PFSK-1 (cell line): Measurements from ENCODE around the gene KIF23.

Source experiments
- FOXP2 ChIP-seq: optimal IDR thresholded peaks from 2 replicates; pipeline ENCODE3; 2011; ENCODE audit warnings: borderline replicate concordance, control low read depth, inconsistent platforms; ENCODE audit not compliant: insufficient read depth; ENCODE audit errors: extremely low read length, extremely low read depth
- POLR2AphosphoS5 ChIP-seq: IDR thresholded peaks from 2 replicates; pipeline ENCODE4 v1.6.1; 2012; ENCODE audit warnings: low read depth, mild to moderate bottlenecking, control low read depth, low read length, moderate library complexity
- SIN3A ChIP-seq: IDR thresholded peaks from 2 replicates; pipeline ENCODE4 v1.6.1; 2012; ENCODE audit warnings: mild to moderate bottlenecking, low read length, moderate library complexity, borderline replicate concordance; ENCODE audit not compliant: insufficient read depth
- TAF1 ChIP-seq: IDR thresholded peaks from 2 replicates; pipeline ENCODE4 v1.6.1; 2012; ENCODE audit warnings: low read length, control low read depth, borderline replicate concordance; ENCODE audit not compliant: insufficient read depth
- TF ChIP-seq, protein P1 (sequence below), 2 experiments: IDR thresholded peaks; 2 replicates each; pipeline versions ENCODE4 v1.6.1 to v1.8.0; 2011 to 2012; ENCODE audit warnings: low read depth in 2 of 2, low read length in 2 of 2, control low read depth in 1 of 2, inconsistent platforms in 1 of 2, mild to moderate bottlenecking in 1 of 2, moderate library complexity in 1 of 2; ENCODE audit not compliant: insufficient read depth in 1 of 2

KIF23 gene

DNA sequence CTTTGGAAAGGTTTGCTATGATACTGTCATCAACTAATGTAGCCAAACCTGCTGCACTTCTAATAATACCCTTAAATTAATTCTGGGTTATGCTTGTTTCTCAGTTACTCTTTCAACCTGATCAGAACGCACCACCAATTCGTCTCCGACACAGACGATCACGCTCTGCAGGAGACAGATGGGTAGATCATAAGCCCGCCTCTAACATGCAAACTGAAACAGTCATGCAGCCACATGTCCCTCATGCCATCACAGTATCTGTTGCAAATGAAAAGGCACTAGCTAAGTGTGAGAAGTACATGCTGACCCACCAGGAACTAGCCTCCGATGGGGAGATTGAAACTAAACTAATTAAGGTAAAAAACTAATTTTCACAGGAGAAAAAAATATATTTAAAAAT, 30.5 kb downstream of the KIF23 start:
- TF ChIP-seq TAF1 = no peak

GRCh38 chr15:69446953-69447352, 32.8 kb downstream of the KIF23 start:
- no peak for TF ChIP-seq TAF1
- TF ChIP-seq FOXP2 = no peak
- no peak for TF ChIP-seq SIN3A
- TF ChIP-seq, protein P1, sequence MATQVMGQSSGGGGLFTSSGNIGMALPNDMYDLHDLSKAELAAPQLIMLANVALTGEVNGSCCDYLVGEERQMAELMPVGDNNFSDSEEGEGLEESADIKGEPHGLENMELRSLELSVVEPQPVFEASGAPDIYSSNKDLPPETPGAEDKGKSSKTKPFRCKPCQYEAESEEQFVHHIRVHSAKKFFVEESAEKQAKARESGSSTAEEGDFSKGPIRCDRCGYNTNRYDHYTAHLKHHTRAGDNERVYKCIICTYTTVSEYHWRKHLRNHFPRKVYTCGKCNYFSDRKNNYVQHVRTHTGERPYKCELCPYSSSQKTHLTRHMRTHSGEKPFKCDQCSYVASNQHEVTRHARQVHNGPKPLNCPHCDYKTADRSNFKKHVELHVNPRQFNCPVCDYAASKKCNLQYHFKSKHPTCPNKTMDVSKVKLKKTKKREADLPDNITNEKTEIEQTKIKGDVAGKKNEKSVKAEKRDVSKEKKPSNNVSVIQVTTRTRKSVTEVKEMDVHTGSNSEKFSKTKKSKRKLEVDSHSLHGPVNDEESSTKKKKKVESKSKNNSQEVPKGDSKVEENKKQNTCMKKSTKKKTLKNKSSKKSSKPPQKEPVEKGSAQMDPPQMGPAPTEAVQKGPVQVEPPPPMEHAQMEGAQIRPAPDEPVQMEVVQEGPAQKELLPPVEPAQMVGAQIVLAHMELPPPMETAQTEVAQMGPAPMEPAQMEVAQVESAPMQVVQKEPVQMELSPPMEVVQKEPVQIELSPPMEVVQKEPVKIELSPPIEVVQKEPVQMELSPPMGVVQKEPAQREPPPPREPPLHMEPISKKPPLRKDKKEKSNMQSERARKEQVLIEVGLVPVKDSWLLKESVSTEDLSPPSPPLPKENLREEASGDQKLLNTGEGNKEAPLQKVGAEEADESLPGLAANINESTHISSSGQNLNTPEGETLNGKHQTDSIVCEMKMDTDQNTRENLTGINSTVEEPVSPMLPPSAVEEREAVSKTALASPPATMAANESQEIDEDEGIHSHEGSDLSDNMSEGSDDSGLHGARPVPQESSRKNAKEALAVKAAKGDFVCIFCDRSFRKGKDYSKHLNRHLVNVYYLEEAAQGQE (IDR thresholded peaks at IDR 0.05; ENCODE audit: insufficient read depth in 1 of 2, low read depth in 2 of 2, low read length in 2 of 2) = no peak
- TF ChIP-seq POLR2AphosphoS5 = no peak

DNA sequence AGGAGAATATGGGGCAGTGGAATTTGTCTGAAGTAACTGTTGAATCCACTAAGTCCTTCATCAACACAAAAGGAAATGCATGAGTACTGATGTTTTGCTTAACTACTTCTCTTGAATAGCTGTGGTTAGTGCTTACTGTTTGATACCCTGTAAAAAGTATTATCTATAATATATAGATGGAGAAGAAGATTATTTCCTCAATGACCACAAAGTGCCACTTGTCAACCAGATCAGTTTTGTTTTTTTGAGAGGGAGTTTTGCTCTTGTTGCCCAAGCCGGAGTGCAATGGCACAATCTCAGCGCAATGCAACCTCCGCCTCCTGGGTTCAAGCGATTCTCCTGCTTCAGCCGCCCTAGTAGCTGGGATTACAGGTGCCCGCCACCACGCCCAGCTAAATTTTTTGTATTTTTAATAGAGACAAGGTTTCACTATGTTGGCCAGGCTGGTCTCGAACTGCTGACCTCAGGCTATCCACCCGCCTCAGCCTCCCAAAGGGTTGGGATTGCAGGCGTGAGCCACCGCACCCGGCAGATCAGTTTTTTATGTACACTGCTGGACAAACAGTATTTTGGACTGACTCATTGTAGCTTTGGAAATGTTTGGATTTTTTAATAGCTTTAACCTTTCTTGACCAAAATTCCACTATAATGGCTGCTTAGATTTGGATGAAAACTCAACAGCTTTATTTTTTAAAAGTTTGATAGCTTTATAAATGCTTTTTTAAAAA, 37.0 kb downstream of the KIF23 start:
- TF ChIP-seq, protein P1 (IDR thresholded peaks at IDR 0.05; ENCODE audit: insufficient read depth in 1 of 2, low read depth in 2 of 2, low read length in 2 of 2) = no peak
- no peak for TF ChIP-seq SIN3A
- TF ChIP-seq FOXP2 = no peak
- no peak for TF ChIP-seq POLR2AphosphoS5
- no peak for TF ChIP-seq TAF1

DNA sequence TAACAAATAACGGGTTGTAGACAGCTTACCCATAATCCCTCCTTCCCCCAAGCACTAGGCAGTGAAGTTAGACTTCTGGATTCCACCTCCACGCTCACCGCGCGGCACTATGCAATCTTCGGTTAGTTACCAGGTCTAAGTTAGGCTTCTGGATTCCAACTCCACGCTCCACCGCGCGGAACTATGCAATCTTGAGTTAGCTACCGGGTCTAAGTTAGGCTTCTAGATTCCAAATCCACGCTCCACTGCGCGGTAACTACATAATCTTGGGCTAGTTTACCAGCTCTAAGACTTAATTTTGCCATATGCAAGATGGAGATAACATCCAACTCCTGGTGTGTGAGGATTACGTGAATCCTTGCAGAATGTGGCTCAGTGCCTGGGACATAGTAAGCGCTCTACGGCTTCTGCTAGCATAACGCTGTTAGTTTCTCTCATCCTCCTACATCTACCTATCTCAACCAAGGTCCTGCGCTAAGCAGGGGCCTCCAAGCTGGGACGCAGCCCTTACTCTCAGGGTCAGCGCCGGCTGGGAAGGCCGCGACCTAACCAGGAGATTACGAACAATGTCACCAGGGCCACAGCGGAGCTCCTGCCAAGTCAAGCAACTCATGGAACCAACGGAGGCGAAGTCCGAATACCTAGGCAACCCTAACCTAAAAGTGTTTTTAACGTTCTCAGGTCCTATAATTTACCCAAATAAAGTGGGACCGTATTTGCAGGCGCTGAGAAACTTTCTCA, 38.0 kb downstream of the KIF23 start:
- TF ChIP-seq, protein P1 (IDR thresholded peaks at IDR 0.05; ENCODE audit: insufficient read depth in 1 of 2, low read depth in 2 of 2, low read length in 2 of 2) = no peak
- no peak for TF ChIP-seq POLR2AphosphoS5
- no peak for TF ChIP-seq FOXP2
- no peak for TF ChIP-seq SIN3A
- TF ChIP-seq TAF1 = no peak

- TF ChIP-seq TAF1 (peak; percentile 100), SIN3A (peak; percentile 82; the same call in 1 of the 2 replicates), FOXP2 (peak; percentile 62), POLR2AphosphoS5 (peak; percentile 100)
- TF ChIP-seq, protein P1 (IDR thresholded peaks at IDR 0.05; ENCODE audit: insufficient read depth in 1 of 2, low read depth in 2 of 2, low read length in 2 of 2) = peak; percentile 71 to 83; a peak in 3 of 4 replicates
Measured at GRCh38 chr15:69452692-69453521, 38.8 kb downstream of the KIF23 start, which contains the start of gene RPLP1. Gene RPLP1, plus strand, starts transcription at chr15:69452818. Its CDS starts 131 bp downstream, at chr15:69452949.
